Stimulated activated CD4-positive, alpha-beta T cell treated with anti-CD3 and anti-CD28 coated beads, TNF-alpha, amount 100 ng/mL, for 24 hours (primary cell): Measurements from ENCODE around the gene COL24A1.
"Not testable (repeated sequence)": the region's sequence is repeated elsewhere in the genome, so short reads cannot be mapped to it uniquely, and the experiment has no call there.

Experiments used
- DNase-seq, 3 experiments: peaks; one replicate each; pipeline ENCODE4 v3.0.0-alpha.2; 2020; ENCODE audit warnings: low read depth in 3 of 3

The COL24A1 gene

GRCh38 chr1:85991261-85991660, 165.3 kb downstream of the COL24A1 start:
- DNase-seq: no peak

DNA sequence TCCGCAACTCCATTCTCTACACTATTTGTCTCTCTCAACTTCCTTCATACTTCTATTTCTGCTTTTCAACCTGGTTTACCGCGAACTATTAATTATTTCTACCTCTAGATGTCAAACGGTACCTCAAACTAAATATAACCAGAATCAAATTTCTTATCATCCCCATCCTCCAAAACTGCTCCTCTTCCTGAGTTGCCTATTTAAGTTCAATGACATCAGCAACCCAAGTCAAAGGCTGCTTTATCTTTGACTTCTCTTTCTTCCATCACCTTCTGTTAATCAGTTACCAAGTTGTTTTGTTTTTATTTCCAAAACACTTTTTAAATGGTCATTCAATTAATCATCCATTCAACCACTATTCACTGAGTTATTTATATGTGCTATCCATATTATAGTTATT, 171.9 kb downstream of the COL24A1 start:
- no peak for DNase-seq

DNA sequence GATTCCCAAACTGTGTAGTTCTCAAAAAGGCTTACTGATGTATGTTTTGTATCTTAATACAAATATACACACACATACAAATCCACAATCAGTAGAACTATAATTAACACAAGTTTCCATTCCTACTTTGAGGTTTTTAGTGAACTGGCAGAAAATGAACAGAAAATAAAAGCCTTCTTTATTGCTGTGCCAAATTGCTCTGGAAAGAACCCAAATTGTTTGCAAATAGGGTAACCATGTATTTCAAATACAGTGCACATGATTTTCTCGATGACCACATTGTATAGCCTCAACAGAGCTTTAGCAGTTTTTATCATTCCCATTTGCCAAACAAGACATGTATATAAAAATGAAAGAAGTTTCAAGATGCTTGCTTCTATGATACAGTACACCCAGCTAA, 173.3 kb downstream of the COL24A1 start:
- no peak for DNase-seq

- no peak for DNase-seq
Observed at GRCh38 chr1:85976516-85977205, 179.9 kb downstream of the COL24A1 start.

DNA sequence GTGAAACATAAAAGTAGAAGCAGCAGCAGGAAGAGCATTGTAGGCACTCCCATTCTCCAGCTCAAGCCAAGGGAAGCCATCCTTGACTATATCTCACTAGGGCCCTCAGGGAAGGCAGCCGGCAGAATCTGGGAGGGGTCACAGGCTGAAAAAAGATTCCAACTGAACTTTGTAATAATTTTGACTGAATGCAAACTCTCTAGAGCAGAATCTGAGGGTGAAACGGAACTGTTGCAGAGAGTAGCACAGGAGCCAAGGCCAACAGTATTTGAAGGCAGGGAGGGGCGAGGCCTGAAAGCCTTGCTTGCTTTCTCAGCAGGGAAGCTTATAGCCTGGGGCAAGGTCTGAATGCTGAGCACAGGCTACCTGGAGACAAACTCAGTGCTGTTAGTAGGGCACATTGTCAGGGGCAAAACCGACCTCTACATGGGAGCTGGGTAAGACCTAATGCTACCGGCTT, 180.6 kb downstream of the COL24A1 start:
- DNase-seq: no peak

- DNase-seq: no peak
Observed at GRCh38 chr1:85962457-85962856, 194.1 kb downstream of the COL24A1 start.

- no peak for DNase-seq
Observed at GRCh38 chr1:85957760-85958159, 198.8 kb downstream of the COL24A1 start.

GRCh38 chr1:85955218-85955617, 201.4 kb downstream of the COL24A1 start:
- DNase-seq: not testable (repeated sequence)

DNA sequence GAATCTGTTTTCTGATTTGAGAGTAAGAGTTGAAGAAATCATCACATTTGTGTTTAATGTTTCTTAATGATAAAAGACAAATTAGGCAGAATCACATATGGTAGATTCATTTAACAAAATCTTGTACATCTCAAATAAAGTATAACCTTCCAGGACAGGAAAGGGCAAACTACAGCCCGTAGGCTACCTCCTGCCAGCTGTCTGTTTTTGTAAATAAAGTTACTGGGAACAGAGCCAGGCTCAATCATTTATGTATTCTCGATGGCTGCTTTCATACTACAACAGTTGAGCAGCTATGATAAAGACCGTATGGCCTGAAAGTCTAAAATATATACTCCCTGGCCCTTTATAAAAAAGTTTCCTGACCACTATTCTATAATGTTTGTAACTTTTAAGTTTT, 204.1 kb downstream of the COL24A1 start:
- no peak for DNase-seq

GRCh38 chr1:85947186-85947585, 209.4 kb downstream of the COL24A1 start:
- no peak for DNase-seq

DNA sequence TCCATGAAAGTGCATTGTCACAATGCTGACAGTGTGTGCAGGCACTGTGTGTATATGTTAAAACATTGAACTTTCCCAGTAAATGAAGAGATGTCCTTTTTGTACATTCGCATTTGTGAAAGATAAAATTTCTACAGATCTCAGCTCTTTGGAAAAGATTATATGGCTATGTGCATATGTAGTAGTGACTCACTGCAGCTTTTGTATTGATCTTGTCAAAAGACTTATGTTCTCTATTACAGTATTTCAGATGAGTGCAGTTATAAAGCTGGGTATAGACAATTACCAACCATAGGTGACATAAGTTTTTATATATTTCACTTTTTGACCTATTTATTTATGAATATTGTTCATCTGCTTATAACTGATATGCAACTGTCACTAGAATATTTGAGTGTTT, 212.6 kb downstream of the COL24A1 start:
- DNase-seq: no peak

GRCh38 chr1:85943526-85943925, 213.0 kb downstream of the COL24A1 start:
- DNase-seq: no peak

GRCh38 chr1:85940656-85941306, 215.8 kb downstream of the COL24A1 start:
- DNase-seq: no peak

DNA sequence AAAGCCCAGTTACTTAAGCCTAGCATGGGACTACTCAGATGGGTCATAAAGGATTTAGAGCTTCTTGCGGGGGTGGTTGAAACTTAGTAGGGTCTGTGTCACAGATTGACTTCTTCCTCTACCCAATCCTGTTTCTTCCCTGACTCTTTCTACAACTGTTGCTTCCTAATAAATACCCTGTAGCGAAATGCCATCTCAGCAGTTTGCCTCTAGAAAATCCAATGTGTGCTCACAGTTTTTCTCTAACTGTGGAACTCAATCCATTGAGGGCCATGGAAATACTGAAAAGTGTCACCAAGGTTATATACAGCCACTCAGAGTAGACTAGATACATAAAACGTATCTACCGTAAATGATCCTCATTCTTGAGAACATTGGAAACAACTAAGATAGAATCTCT, 217.7 kb downstream of the COL24A1 start:
- DNase-seq: no peak

DNA sequence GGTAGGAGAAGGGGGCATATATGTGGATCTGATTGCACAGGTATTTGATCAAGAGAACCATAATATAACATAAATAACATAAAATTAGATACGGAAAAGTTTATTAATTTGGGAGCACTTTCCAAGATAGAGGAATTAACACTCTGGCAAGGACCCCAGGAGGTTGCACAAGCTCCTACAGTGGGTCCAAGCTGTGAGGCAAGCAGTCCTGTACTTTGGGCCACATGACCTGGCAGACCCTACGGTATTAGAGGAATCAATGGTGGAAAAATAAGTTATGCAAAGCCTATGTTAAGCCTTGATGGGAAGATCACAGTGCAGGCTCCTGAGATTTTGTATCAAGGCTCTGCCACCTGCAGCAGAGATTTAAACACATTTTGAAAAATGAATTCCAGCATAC, 220.1 kb downstream of the COL24A1 start:
- DNase-seq: no peak

DNA sequence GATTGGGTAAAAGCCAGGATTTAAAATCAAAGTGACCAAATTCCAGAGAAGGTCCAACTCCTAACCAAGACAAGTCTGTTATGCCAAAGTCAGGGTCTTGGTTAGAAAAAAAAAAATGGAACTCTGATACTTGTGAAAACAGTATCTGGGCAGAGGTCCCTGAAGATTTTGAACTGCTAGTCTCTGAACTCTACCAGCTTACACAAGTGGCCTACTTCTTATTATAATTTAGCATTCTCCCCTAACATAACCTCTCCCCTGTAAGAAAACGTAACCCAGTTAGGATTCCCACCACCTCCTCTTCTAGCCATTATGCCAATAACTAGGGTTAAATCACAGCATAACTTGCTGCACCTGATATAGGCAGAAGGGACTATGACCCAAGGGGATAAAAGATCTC, 220.5 kb downstream of the COL24A1 start:
- no peak for DNase-seq

GRCh38 chr1:85935234-85935633, 221.3 kb downstream of the COL24A1 start:
- no peak for DNase-seq

- no peak for DNase-seq
Observed at GRCh38 chr1:85934516-85934915, 222.1 kb downstream of the COL24A1 start.

DNA sequence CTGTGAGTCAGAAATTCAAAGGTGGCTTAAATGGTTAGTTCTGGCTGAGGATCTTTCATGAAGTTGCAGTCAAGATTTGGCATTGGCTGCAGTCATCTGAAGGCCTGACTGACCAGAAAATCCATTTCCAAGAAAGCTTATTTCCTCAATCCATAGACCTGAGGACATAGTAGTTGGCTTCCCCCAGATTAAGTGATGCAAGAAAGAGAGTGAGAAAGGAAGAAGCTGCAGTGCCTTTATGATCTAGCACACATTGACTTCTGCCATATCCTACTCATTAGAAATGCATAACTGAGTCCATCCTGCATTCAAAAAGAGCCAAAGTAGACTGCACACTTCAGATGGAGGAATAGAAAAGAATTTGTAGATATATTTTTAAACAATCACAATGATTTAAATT, 222.6 kb downstream of the COL24A1 start:
- no peak for DNase-seq

- no peak for DNase-seq
Observed at GRCh38 chr1:85911742-85912141, 244.8 kb downstream of the COL24A1 start.

- DNase-seq: no peak
Observed at GRCh38 chr1:85900921-85901320, 255.7 kb downstream of the COL24A1 start.

- no peak for DNase-seq
Observed at GRCh38 chr1:85898861-85899260, 257.7 kb downstream of the COL24A1 start.

DNA sequence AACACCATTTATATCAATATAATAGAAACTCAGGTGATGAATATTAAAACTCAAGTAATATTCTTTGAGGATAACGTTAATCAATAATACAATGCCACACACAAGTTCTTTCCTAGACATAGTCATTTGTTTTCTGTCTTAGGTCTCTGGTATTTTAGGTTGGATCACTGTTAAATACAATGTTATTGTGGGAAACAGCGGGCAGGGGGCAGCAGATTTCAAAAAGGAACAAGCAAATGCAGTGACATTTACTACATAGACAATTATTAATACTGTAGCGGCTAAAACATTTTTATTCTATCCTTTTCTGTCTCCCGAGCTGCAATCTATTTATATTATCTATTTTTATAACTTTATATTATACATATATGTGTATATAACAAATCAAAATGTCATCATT, 261.9 kb downstream of the COL24A1 start:
- peak in 1 of 3 experiments; percentile 1 for DNase-seq

DNA sequence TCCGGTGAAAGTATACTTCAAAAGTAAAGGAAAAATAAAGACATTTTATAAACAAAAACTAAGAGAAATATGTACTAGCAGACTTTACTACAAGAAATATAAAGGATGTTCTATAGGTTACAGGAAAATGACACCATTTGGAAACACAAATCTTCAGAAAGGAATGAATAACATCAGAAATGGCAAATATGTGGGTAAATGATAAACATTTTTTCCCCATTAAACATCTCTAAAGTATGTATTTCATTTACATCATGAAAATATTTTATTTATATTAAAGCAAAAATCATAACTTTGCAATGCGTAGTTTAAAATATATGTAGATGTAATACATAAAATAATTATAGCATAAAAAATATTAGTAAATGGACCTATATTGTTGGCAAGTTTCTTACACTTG, 264.2 kb downstream of the COL24A1 start:
- DNase-seq: no peak
